H1 (cell line): ENCODE data around the gene CBLC. TPM values are rescaled to one million over a fixed set of nuclear protein-coding genes. Genes with fewer than 3 reads are reported as not detected.

ENCODE experiments used
- ASH2L ChIP-seq: fragments of 200-600, 300-600 bp; sonication (generic); IDR thresholded peaks from one replicate; pipeline ENCODE4 v1.7.1; 2017; ENCODE audit warnings: low read length
- EP300 ChIP-seq, 2 experiments: IDR thresholded peaks; 1 replicate in 1 of 2; 2 replicates in 1 of 2; pipeline ENCODE4 v1.6.1; 2011 to 2012; ENCODE audit warnings: low read depth in 2 of 2, low read length in 2 of 2, mild to moderate bottlenecking in 2 of 2, borderline replicate concordance in 1 of 2, inconsistent platforms in 1 of 2, moderate library complexity in 1 of 2
- RNF2 ChIP-seq: fragments of 200-900, 300-1000 bp; sonication (generic); IDR thresholded peaks from 2 replicates; pipeline ENCODE4 v1.7.1; 2016; ENCODE audit warnings: borderline replicate concordance, low read depth, mild to moderate bottlenecking, antibody characterized with exemption, low read length; ENCODE audit not compliant: poor library complexity, severe bottlenecking; ENCODE audit errors: missing control alignments
- RXRA ChIP-seq: IDR thresholded peaks from 2 replicates; pipeline ENCODE4 v1.6.1; 2011; ENCODE audit warnings: low read depth, mild to moderate bottlenecking, low read length, moderate library complexity; ENCODE audit not compliant: insufficient read depth
- SUZ12 ChIP-seq: fragments of 200-600 bp; sonication (generic); IDR thresholded peaks from 2 replicates; pipeline ENCODE4 v1.6.1; 2012; ENCODE audit warnings: mild to moderate bottlenecking, inconsistent platforms, low read length, moderate library complexity, mixed read lengths
- polyA plus RNA-seq, 7 experiments: library from polyadenylated mRNA; depleted of rRNA in 3 of 7; stranded (reverse) in 5 of 7; unstranded in 2 of 7; fragments of >200 nt in 5 of 7; fragments of 200-250 nt in 2 of 7; gene quantifications; 1 replicate in 5 of 7; 2 replicates in 1 of 7; 4 replicates in 1 of 7; pipeline versions ENCODE4 v1.2.1 to v1.2.3, GENCODE V29; 2011 to 2013; ENCODE audit warnings: missing spikeins in 2 of 7, mixed read lengths in 2 of 7
- total RNA-seq: library from RNA; stranded (reverse); fragmentation: NEBNext Ultra II Directional; extraction: Animal tissue kit (Norgen Biotek cat#: 25700); gene quantifications from 2 replicates; pipeline ENCODE4 v1.2.1, GENCODE V29; 2021
- TF ChIP-seq, protein P1 (sequence below): fragments of 300-600 bp; sonication (generic); IDR thresholded peaks from 2 replicates; pipeline ENCODE4 v1.7.1; 2012; ENCODE audit warnings: low read length, moderate library complexity, mild to moderate bottlenecking, inconsistent platforms; ENCODE audit not compliant: insufficient replicate concordance
- TF ChIP-seq, protein P2 (sequence below): IDR thresholded peaks from 2 replicates; pipeline ENCODE4 v1.6.1; 2012; ENCODE audit warnings: inconsistent platforms
- TF ChIP-seq, protein P3 (sequence below): IDR thresholded peaks from 2 replicates; pipeline ENCODE4 v1.6.1; 2011; ENCODE audit warnings: low read depth, mild to moderate bottlenecking, low read length; ENCODE audit not compliant: insufficient read depth

Gene CBLC
- total and polyA plus RNA-seq, 2 of the 8 experiments (the other 6 are each of a cell fraction or from before 2014, with no cell fraction given): 17.4 to 35.7 TPM

DNA sequence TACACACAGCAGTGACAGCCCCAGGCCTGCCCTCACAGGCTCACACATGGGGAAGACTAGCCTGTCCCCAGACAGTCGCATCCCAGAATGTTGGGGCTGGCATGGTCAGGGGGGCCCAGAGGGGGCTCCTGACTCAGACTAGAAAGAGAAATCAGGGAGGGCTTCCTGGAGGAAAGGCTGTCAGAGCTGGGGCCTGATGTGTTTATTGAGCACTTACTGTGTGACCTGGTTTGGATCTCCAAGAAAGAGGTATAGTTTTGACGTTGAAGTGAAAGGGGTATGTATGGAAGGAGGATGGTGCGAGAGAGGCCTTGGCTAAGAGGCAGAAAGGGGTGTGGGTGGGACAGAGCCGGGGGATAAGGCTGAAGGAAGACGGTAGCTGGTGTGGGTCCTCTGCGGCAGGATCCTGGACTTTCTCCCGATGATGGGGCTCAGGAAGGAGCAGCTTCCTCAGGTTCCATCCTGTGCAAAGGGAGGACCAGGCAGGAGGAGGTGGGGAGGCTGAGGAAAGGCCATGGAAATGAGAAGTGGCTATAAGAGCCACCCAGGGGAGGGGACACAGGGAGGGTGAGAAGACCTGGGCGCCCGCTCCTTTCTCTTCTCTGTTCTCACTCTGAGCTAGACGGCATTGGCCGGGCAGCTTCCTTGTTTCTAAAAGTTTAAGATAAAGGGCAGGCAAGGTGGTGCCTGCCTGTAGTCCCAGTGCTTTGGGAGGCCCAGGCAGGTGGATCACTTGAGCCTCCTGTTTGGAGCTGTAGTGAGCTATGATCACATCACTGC, 45.3 kb upstream of the CBLC start (continued):
- TF ChIP-seq, protein P1, sequence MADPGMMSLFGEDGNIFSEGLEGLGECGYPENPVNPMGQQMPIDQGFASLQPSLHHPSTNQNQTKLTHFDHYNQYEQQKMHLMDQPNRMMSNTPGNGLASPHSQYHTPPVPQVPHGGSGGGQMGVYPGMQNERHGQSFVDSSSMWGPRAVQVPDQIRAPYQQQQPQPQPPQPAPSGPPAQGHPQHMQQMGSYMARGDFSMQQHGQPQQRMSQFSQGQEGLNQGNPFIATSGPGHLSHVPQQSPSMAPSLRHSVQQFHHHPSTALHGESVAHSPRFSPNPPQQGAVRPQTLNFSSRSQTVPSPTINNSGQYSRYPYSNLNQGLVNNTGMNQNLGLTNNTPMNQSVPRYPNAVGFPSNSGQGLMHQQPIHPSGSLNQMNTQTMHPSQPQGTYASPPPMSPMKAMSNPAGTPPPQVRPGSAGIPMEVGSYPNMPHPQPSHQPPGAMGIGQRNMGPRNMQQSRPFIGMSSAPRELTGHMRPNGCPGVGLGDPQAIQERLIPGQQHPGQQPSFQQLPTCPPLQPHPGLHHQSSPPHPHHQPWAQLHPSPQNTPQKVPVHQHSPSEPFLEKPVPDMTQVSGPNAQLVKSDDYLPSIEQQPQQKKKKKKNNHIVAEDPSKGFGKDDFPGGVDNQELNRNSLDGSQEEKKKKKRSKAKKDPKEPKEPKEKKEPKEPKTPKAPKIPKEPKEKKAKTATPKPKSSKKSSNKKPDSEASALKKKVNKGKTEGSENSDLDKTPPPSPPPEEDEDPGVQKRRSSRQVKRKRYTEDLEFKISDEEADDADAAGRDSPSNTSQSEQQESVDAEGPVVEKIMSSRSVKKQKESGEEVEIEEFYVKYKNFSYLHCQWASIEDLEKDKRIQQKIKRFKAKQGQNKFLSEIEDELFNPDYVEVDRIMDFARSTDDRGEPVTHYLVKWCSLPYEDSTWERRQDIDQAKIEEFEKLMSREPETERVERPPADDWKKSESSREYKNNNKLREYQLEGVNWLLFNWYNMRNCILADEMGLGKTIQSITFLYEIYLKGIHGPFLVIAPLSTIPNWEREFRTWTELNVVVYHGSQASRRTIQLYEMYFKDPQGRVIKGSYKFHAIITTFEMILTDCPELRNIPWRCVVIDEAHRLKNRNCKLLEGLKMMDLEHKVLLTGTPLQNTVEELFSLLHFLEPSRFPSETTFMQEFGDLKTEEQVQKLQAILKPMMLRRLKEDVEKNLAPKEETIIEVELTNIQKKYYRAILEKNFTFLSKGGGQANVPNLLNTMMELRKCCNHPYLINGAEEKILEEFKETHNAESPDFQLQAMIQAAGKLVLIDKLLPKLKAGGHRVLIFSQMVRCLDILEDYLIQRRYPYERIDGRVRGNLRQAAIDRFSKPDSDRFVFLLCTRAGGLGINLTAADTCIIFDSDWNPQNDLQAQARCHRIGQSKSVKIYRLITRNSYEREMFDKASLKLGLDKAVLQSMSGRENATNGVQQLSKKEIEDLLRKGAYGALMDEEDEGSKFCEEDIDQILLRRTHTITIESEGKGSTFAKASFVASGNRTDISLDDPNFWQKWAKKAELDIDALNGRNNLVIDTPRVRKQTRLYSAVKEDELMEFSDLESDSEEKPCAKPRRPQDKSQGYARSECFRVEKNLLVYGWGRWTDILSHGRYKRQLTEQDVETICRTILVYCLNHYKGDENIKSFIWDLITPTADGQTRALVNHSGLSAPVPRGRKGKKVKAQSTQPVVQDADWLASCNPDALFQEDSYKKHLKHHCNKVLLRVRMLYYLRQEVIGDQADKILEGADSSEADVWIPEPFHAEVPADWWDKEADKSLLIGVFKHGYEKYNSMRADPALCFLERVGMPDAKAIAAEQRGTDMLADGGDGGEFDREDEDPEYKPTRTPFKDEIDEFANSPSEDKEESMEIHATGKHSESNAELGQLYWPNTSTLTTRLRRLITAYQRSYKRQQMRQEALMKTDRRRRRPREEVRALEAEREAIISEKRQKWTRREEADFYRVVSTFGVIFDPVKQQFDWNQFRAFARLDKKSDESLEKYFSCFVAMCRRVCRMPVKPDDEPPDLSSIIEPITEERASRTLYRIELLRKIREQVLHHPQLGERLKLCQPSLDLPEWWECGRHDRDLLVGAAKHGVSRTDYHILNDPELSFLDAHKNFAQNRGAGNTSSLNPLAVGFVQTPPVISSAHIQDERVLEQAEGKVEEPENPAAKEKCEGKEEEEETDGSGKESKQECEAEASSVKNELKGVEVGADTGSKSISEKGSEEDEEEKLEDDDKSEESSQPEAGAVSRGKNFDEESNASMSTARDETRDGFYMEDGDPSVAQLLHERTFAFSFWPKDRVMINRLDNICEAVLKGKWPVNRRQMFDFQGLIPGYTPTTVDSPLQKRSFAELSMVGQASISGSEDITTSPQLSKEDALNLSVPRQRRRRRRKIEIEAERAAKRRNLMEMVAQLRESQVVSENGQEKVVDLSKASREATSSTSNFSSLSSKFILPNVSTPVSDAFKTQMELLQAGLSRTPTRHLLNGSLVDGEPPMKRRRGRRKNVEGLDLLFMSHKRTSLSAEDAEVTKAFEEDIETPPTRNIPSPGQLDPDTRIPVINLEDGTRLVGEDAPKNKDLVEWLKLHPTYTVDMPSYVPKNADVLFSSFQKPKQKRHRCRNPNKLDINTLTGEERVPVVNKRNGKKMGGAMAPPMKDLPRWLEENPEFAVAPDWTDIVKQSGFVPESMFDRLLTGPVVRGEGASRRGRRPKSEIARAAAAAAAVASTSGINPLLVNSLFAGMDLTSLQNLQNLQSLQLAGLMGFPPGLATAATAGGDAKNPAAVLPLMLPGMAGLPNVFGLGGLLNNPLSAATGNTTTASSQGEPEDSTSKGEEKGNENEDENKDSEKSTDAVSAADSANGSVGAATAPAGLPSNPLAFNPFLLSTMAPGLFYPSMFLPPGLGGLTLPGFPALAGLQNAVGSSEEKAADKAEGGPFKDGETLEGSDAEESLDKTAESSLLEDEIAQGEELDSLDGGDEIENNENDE: no peak
- TF ChIP-seq ASH2L (no peak), SUZ12 (no peak), RXRA (no peak), EP300 (IDR thresholded peaks at IDR 0.05; ENCODE audit: borderline replicate concordance in 1 of 2, low read depth in 2 of 2, low read length in 2 of 2) (no peak), RNF2 (no peak)
- TF ChIP-seq, protein P2, sequence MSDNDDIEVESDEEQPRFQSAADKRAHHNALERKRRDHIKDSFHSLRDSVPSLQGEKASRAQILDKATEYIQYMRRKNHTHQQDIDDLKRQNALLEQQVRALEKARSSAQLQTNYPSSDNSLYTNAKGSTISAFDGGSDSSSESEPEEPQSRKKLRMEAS: no peak
- TF ChIP-seq, protein P3, sequence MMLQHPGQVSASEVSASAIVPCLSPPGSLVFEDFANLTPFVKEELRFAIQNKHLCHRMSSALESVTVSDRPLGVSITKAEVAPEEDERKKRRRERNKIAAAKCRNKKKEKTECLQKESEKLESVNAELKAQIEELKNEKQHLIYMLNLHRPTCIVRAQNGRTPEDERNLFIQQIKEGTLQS: no peak
